ENCODE measurements around the gene SDF2L1. TPM values are rescaled to one million over a fixed set of nuclear protein-coding genes. Genes with fewer than 3 reads are reported as not detected.

SDF2L1 gene
- total and polyA plus RNA-seq, 9 of the 15 experiments (the other 6 are each of a cell fraction or from before 2014, with no cell fraction given): 15.1 to 989 (median 124) TPM

GRCh38 chr22:21685164-21685513 is 43.0 kb downstream of the SDF2L1 start (continued):
- TF ChIP-seq POLR2AphosphoS5 (IDR thresholded peaks at IDR 0.05; ENCODE audit: control insufficient read depth, insufficient read depth, low read depth, low read length) (no peak), NR4A1 (CRISPR knock-in tag; IDR thresholded peaks at IDR 0.05) (peak; percentile 61; the same call in 1 of the 2 replicates), NR4A1 (tag; IDR thresholded peaks at IDR 0.05) (no peak), C11orf30 (IDR thresholded peaks at IDR 0.05; ENCODE audit: low read depth) (no peak), ZNF644 (tag; IDR thresholded peaks at IDR 0.05; ENCODE audit: low read depth) (no peak), POLR2A (conservative IDR thresholded peaks at IDR 0.05) (peak; percentile 61), CTBP1 (IDR thresholded peaks at IDR 0.05; ENCODE audit: borderline replicate concordance) (no peak), POLR3G (IDR thresholded peaks at IDR 0.05; ENCODE audit: extremely low read depth, insufficient read length, insufficient replicate concordance) (no peak), RNF2 (IDR thresholded peaks at IDR 0.05) (no peak), RFX5 (IDR thresholded peaks at IDR 0.05; ENCODE audit: low read depth, low read length) (no peak), MLX (CRISPR knock-in tag; conservative IDR thresholded peaks at IDR 0.05) (no peak; a peak in 1 of 4 replicates), THRB (CRISPR knock-in tag; conservative IDR thresholded peaks at IDR 0.05) (0 out of 2 replicates have a peak, but pooled peaks have one; percentile 11), PRMT5 (CRISPR knock-in tag; IDR thresholded peaks at IDR 0.05) (0 out of 2 replicates have a peak, but pooled peaks have one; percentile 11), POLR2G (IDR thresholded peaks at IDR 0.05; ENCODE audit: low read depth, low read length) (peak; percentile 75), TAF15 (IDR thresholded peaks at IDR 0.05; ENCODE audit: low read depth, low read length) (0 out of 2 replicates have a peak, but pooled peaks have one; percentile 27), ELF4 (CRISPR knock-in tag; IDR thresholded peaks at IDR 0.05) (no peak), KLF1 (tag; IDR thresholded peaks at IDR 0.05) (0 out of 2 replicates have a peak, but pooled peaks have one; percentile 8), SMARCA4 (IDR thresholded peaks at IDR 0.05) (no peak), ZNF41 (CRISPR knock-in tag; conservative IDR thresholded peaks at IDR 0.05) (no peak), BHLHE40 (IDR thresholded peaks at IDR 0.05; ENCODE audit: low read length) (no peak), NCOA2 (IDR thresholded peaks at IDR 0.05; ENCODE audit: partially characterized antibody in 2 of 2) (no peak), ATF1 (CRISPR knock-in tag; IDR thresholded peaks at IDR 0.05) (0 out of 2 replicates have a peak, but pooled peaks have one; percentile 26), ATF1 (tag; IDR thresholded peaks at IDR 0.05) (no peak), STAT6 (CRISPR knock-in tag; IDR thresholded peaks at IDR 0.05) (0 out of 2 replicates have a peak, but pooled peaks have one; percentile 22), PHTF2 (CRISPR knock-in tag; IDR thresholded peaks at IDR 0.05) (no peak), BRF2 (IDR thresholded peaks at IDR 0.05; ENCODE audit: borderline replicate concordance, insufficient read depth, insufficient read length) (no peak), GABPB2 (CRISPR knock-in tag; conservative IDR thresholded peaks at IDR 0.05) (peak; percentile 64; the same call in 1 of the 2 replicates)
